ENCODE data around the gene CLIP1. TPM values are rescaled to one million over a fixed set of nuclear protein-coding genes. Genes with fewer than 3 reads are reported as not detected.

The CLIP1 gene
- total and polyA plus RNA-seq, 2 of the 8 experiments (the other 6 are each of a cell fraction or from before 2014, with no cell fraction given): 19.0 to 27.6 TPM

DNA sequence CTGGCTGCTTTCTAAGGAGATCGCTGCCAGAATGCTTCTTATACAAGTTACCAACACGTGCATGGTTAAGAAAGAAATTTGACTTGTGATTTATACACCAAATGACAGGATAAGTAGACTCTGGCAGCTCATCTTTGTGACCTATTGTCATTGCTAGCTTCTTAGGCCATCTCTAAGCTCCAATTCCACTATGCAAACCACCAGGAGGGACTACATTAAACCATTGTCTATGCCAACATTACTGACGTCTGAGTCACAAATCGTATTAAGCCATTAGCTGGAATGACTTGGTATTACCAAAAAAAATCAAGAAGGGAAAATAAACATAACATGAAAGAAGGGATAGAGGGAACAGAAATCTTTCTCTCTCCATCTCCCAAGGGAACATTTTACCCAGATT is 140.4 kb downstream of the CLIP1 start (continued):
- TF ChIP-seq, protein P1, sequence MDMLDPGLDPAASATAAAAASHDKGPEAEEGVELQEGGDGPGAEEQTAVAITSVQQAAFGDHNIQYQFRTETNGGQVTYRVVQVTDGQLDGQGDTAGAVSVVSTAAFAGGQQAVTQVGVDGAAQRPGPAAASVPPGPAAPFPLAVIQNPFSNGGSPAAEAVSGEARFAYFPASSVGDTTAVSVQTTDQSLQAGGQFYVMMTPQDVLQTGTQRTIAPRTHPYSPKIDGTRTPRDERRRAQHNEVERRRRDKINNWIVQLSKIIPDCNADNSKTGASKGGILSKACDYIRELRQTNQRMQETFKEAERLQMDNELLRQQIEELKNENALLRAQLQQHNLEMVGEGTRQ (IDR thresholded peaks at IDR 0.05; ENCODE audit: low read length): no peak
- TF ChIP-seq, protein P2, sequence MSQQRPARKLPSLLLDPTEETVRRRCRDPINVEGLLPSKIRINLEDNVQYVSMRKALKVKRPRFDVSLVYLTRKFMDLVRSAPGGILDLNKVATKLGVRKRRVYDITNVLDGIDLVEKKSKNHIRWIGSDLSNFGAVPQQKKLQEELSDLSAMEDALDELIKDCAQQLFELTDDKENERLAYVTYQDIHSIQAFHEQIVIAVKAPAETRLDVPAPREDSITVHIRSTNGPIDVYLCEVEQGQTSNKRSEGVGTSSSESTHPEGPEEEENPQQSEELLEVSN (IDR thresholded peaks at IDR 0.05): no peak
- TF ChIP-seq, protein P3, sequence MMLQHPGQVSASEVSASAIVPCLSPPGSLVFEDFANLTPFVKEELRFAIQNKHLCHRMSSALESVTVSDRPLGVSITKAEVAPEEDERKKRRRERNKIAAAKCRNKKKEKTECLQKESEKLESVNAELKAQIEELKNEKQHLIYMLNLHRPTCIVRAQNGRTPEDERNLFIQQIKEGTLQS (IDR thresholded peaks at IDR 0.05; ENCODE audit: insufficient read depth, low read depth, low read length): no peak
- TF ChIP-seq ASH2L (IDR thresholded peaks at IDR 0.05; ENCODE audit: low read length): no peak
- no peak for TF ChIP-seq SUZ12 (IDR thresholded peaks at IDR 0.05; ENCODE audit: low read length)
- TF ChIP-seq TCF12 (IDR thresholded peaks at IDR 0.05; ENCODE audit: low read depth, low read length): no peak

All from H1 (cell line).